Prostate gland (tissue), 2 donors: ENCODE measurements around the gene BMP6. TPM values are rescaled to one million over a fixed set of nuclear protein-coding genes. Genes with fewer than 3 reads are reported as not detected.

Experiments used
- DNase-seq: peaks from one replicate; pipeline ENCODE4 v3.0.0-alpha.2; 2019; ENCODE audit warnings: low spot score
- H3K27ac ChIP-seq, 2 donors: fragments of 200-600 bp; sonication (generic); 2 replicates each; pipeline ENCODE4 v1.5.1; 2017 to 2019
- H3K27me3 ChIP-seq: fragments of 200-600 bp; sonication (generic); replicated peaks from 2 replicates; pipeline ENCODE4 v1.5.1; 2019; ENCODE audit not compliant: insufficient read depth
- H3K36me3 ChIP-seq, 2 donors: fragments of 200-600 bp; sonication (generic); 1 replicate in 1 of 2; 2 replicates in 1 of 2; pipeline versions ENCODE4 v1.5.1 to v1.8.1; 2017 to 2019
- H3K4me1 ChIP-seq: fragments of 200-600 bp; sonication (generic); replicated peaks from 2 replicates; pipeline ENCODE4 v1.5.1; 2019
- H3K4me3 ChIP-seq, 2 donors: fragments of 200-600 bp; sonication (generic); 2 replicates each; pipeline ENCODE4 v1.5.1; 2017 to 2019
- H3K9me3 ChIP-seq: fragments of 200-600 bp; sonication (generic); 2 replicates; pipeline ENCODE4 v1.5.1; 2017
- POLR2A ChIP-seq: fragments of 450-650 bp; IDR thresholded peaks from one replicate; pipeline ENCODE4 v1.6.1; 2016; ENCODE audit warnings: antibody characterized with exemption, mild to moderate bottlenecking
- POLR2AphosphoS5 ChIP-seq: sonication (generic); formaldehyde crosslinking; IDR thresholded peaks from one replicate; pipeline ENCODE4 v1.6.1; 2017; ENCODE audit warnings: antibody characterized with exemption
- WGBS: methylation state at CpG from one replicate; pipeline ENCODE4 v1.1.5; 2018; 5-methylcytosine and 5-hydroxymethylcytosine counted together
- intact Hi-C: fragments of 100-400 bp; cut with DNase I; formaldehyde crosslinking; loops from one replicate; pipeline ENCODE4 v1.14.2; 2022
- total RNA-seq, 2 donors: library from RNA; depleted of rRNA; stranded (reverse); fragments of >200 nt; gene quantifications; one replicate each; pipeline ENCODE4 v1.1.0, GENCODE V29; 2016
- TF ChIP-seq, protein P1 (sequence below), 4 experiments: fragments of 200-600 bp in 2 of 4; fragments of 450-650 bp in 2 of 4; sonication (generic) in 2 of 4; IDR thresholded peaks; 1 replicate in 3 of 4; 2 replicates in 1 of 4; pipeline ENCODE4 v1.5.1; 2016 to 2019; ENCODE audit warnings: antibody characterized with exemption in 4 of 4, mild to moderate bottlenecking in 2 of 4, moderate library complexity in 2 of 4

Gene BMP6
- total RNA-seq, 2 donors from 2014 or later, result 0.36 to 10.2 TPM

DNA sequence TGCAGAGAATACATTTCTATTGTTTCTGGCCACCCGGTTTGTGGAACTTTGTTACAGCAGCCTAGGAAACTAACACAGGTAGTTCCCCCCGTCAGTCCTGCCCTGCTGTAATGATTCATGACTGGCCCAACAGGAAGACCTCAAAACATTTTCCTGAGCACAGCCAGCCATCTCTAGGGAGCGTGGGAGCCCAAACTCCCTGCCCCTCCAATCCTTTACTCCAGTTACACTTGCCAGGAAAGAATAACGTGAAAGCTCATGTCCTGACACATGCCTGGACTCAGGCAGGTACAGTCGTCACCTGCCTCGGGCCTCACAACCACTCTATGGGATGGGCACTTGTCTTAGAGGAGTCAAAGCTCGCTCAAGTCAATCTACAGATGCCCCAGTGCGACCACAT, 176.3 kb downstream of the BMP6 start:
- no peaks in the 10 kb centered on the region for H3K27me3 ChIP-seq
- no peaks in the 10 kb centered on the region for H3K4me1 ChIP-seq
- H3K36me3 ChIP-seq, result no peaks in the 10 kb centered on the region
- 74% methylated on average over 8 of the region's 8 CpGs for WGBS
- TF ChIP-seq POLR2A (no peak), POLR2AphosphoS5 (no peak)
- TF ChIP-seq, protein P1, sequence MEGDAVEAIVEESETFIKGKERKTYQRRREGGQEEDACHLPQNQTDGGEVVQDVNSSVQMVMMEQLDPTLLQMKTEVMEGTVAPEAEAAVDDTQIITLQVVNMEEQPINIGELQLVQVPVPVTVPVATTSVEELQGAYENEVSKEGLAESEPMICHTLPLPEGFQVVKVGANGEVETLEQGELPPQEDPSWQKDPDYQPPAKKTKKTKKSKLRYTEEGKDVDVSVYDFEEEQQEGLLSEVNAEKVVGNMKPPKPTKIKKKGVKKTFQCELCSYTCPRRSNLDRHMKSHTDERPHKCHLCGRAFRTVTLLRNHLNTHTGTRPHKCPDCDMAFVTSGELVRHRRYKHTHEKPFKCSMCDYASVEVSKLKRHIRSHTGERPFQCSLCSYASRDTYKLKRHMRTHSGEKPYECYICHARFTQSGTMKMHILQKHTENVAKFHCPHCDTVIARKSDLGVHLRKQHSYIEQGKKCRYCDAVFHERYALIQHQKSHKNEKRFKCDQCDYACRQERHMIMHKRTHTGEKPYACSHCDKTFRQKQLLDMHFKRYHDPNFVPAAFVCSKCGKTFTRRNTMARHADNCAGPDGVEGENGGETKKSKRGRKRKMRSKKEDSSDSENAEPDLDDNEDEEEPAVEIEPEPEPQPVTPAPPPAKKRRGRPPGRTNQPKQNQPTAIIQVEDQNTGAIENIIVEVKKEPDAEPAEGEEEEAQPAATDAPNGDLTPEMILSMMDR (IDR thresholded peaks at IDR 0.05), result no peak
- DNase-seq, result no peak
- intact Hi-C loops, result no loop called here
- no peaks in the 10 kb centered on the region for H3K9me3 ChIP-seq
- no peak overlapping the region for H3K27ac ChIP-seq
- no peak overlapping the region for H3K4me3 ChIP-seq

DNA sequence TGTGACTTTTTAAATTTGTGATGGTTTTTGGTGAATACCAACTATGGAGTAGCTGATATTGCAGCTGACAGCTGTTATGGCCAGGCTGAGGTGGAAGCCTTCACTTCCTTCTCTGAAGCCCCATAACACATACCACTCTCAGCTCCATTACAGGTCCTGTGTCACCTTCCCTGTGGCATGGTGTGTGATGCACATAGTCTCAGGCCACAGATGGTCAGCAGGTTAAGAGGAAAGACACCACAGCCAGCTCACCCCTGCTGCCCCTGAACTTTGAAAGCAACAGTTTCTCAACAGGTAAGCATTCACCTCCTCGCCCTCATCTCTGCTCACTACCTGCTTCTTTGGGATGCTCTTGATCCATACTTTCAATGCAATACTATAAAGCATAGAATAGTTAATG, 177.0 kb downstream of the BMP6 start:
- no peak overlapping the region for H3K4me3 ChIP-seq
- H3K36me3 ChIP-seq, result no peaks in the 10 kb centered on the region
- no peak for DNase-seq
- no peak overlapping the region for H3K27ac ChIP-seq
- TF ChIP-seq POLR2A, result no peak
- TF ChIP-seq, protein P1 (IDR thresholded peaks at IDR 0.05), result no peak
- TF ChIP-seq POLR2AphosphoS5, result no peak
- H3K27me3 ChIP-seq, result no peaks in the 10 kb centered on the region
- intact Hi-C loops, result no loop called here
- no peaks in the 10 kb centered on the region for H3K4me1 ChIP-seq
- WGBS, result 100% methylated on average over 1 of the region's 1 CpG
- no peaks in the 10 kb centered on the region for H3K9me3 ChIP-seq

DNA sequence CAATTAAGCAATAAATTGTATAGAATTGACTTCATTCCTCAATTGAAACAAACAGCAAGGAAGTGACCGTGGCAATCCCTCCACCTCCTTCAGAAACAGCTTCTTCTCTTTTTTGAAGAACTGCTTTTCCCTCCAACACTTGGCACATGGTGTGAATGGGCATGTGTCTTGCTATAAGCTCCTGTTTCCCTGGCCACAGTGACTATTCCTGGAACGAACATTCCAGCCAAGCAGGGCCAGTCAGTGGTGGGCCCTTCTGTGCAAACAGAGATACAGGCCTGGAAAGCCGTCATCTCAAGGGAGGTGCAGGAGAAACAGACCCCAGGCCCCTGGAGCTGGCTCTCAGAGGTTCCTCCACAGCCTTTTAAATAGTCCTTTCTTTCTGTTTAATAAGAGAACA, 177.8 kb downstream of the BMP6 start:
- Histone ChIP-seq H3K27me3 (no peaks in the 10 kb centered on the region), H3K4me3 (no peak overlapping the region), H3K4me1 (no peaks in the 10 kb centered on the region), H3K36me3 (no peaks in the 10 kb centered on the region), H3K9me3 (no peaks in the 10 kb centered on the region), H3K27ac (no peak overlapping the region)
- intact Hi-C loops, result no loop called here
- TF ChIP-seq POLR2A (no peak), POLR2AphosphoS5 (no peak)
- TF ChIP-seq, protein P1 (IDR thresholded peaks at IDR 0.05), result no peak
- DNase-seq, result no peak
- 89% methylated on average over 3 of the region's 3 CpGs for WGBS

DNA sequence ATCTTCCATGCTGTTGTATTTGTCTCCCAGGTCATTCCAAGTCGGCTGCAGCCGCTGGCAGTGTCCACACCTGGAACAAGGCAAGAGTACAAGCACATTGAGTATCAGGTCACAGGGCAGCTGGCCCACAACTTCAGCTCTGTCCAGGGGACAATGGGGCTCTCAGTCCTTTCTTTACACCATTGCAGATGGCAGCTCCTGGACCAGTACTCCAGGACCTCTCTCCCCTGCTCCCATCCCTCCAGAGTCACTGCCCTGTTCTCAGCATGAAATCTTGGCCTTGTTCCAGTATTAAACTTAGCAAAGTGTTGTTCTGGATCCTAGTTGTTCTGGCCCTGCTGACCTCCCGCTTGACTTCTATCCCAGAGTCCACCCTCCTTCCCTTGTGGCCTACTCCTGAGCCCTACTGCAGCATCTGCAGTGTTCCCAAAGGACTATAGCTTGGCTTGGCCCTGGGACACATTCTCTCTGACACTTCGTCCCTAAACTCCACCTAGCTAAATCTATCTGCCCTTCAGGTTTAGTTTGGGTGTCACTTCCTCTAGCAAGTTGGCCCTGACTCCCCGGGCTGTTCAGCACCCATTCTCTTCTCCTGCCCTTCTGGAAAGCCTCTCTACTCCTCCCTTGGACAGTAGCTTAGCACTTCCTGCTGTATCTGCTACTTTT, 178.9 kb downstream of the BMP6 start:
- Histone ChIP-seq H3K9me3 (no peaks in the 10 kb centered on the region), H3K27me3 (no peaks in the 10 kb centered on the region), H3K4me3 (no peak overlapping the region), H3K4me1 (no peaks in the 10 kb centered on the region), H3K36me3 (no peaks in the 10 kb centered on the region), H3K27ac (no peak overlapping the region)
- DNase-seq, result no peak
- TF ChIP-seq POLR2AphosphoS5 (no peak), POLR2A (no peak)
- TF ChIP-seq, protein P1 (IDR thresholded peaks at IDR 0.05), result no peak
- WGBS, result 94% methylated on average over 5 of the region's 5 CpGs
- intact Hi-C loops, result no loop called here

DNA sequence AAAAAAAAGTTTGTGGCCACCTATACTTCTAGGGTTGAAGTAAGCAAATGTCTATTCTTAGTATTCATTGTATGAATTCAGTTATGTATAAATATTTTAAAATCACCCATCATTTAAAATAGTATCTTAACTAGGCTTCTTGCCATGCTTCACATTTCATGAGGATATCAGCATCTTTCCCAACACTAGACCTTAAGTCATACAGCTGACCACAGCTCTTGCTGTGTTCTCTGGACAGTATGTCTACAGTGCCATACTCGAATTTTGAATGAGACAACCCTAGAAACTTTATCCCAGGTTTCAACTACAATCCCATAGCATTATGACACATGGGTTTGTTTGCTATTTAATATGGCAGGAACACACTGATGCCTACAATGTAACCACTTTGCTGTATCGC, 179.5 kb downstream of the BMP6 start:
- intact Hi-C loops, result no loop called here
- 100% methylated on average over 2 of the region's 2 CpGs for WGBS
- no peak for TF ChIP-seq POLR2AphosphoS5
- TF ChIP-seq, protein P1 (IDR thresholded peaks at IDR 0.05), result no peak
- TF ChIP-seq POLR2A, result no peak
- no peak for DNase-seq
- Histone ChIP-seq H3K27ac (no peak overlapping the region), H3K4me1 (no peaks in the 10 kb centered on the region), H3K36me3 (no peaks in the 10 kb centered on the region), H3K27me3 (no peaks in the 10 kb centered on the region), H3K9me3 (no peaks in the 10 kb centered on the region), H3K4me3 (no peak overlapping the region)
